ENCODE results near the gene COL23A1.

- TF ChIP-seq CTCF (IDR thresholded peaks at IDR 0.05; ENCODE audit: control extremely low read depth in 1 of 3, insufficient read depth in 1 of 3, low read depth in 1 of 3, low read length in 3 of 3): no peak
- no peak for TF ChIP-seq RNF2 (IDR thresholded peaks at IDR 0.05; ENCODE audit: borderline replicate concordance, low read depth, low read length, missing control alignments, poor library complexity, severe bottlenecking)
- TF ChIP-seq EZH2 (IDR thresholded peaks at IDR 0.05; ENCODE audit: low read depth, low read length, severe bottlenecking): no peak
- no peak for TF ChIP-seq RAD21 (IDR thresholded peaks at IDR 0.05 in 1 of 2, conservative IDR thresholded peaks at IDR 0.05 in 1 of 2; ENCODE audit: low read depth in 2 of 2, low read length in 2 of 2)
- no peak for TF ChIP-seq POLR2A (IDR thresholded peaks at IDR 0.05; ENCODE audit: control extremely low read depth in 1 of 2, low read depth in 2 of 2, low read length in 2 of 2)
- no peak for TF ChIP-seq GABPA (IDR thresholded peaks at IDR 0.05; ENCODE audit: borderline replicate concordance, insufficient read depth, low read length)
- no peak for TF ChIP-seq HDAC6 (IDR thresholded peaks at IDR 0.05; ENCODE audit: low read depth, low read length)
- TF ChIP-seq EP300 (IDR thresholded peaks at IDR 0.05; ENCODE audit: borderline replicate concordance in 1 of 2, low read depth in 2 of 2, low read length in 2 of 2): no peak
- no peak for TF ChIP-seq TAF1 (IDR thresholded peaks at IDR 0.05; ENCODE audit: low read depth, low read length)
- TF ChIP-seq BACH1 (IDR thresholded peaks at IDR 0.05; ENCODE audit: low read length): no peak
- no peak for TF ChIP-seq BRCA1 (IDR thresholded peaks at IDR 0.05; ENCODE audit: low read depth, low read length)
- no peak for TF ChIP-seq POLR2AphosphoS5 (IDR thresholded peaks at IDR 0.05; ENCODE audit: low read depth, low read length)
Measured at GRCh38 chr5:178269499-178269898, 320.7 kb downstream of the COL23A1 start.

Data from H1 (cell line).